Mammary epithelial cell (primary cell): Measurements from ENCODE around the gene HSD11B1.

Experiments used
- EZH2 ChIP-seq: IDR thresholded peaks from 2 replicates; pipeline ENCODE4 v1.6.1; 2012; ENCODE audit warnings: low read length, inconsistent platforms, borderline replicate concordance
- TF ChIP-seq, protein P1 (sequence below), 2 donors: IDR thresholded peaks in 1 of 2; conservative IDR thresholded peaks in 1 of 2; 2 replicates each; pipeline ENCODE4 v1.5.1; 2011 to 2012; ENCODE audit warnings: inconsistent platforms in 2 of 2, low read length in 2 of 2, mild to moderate bottlenecking in 2 of 2, control low read depth in 1 of 2, low read depth in 1 of 2; ENCODE audit not compliant: insufficient read depth in 1 of 2; ENCODE audit errors: extremely low read depth in 1 of 2

DNA sequence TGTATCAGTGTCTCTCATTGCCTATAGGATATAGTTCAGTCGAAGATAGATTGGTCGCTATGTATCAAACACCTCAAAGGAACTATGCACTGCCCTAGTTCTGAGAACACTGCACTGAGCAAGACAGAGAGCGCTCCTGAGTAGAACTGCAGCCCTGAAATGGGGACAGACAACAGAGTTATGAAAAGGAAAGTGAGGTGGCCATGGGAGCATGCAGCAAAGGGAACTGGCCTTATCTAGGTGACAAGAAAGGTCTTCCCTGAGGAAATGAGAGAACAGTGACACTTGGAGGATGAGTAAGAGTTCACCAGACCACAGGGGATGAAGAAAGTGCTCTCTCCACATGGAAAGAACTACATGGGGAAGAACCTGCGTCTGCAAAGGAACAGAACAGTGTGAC lies 36.9 kb upstream of the HSD11B1 start:
- TF ChIP-seq EZH2 = no peak
- TF ChIP-seq, protein P1, sequence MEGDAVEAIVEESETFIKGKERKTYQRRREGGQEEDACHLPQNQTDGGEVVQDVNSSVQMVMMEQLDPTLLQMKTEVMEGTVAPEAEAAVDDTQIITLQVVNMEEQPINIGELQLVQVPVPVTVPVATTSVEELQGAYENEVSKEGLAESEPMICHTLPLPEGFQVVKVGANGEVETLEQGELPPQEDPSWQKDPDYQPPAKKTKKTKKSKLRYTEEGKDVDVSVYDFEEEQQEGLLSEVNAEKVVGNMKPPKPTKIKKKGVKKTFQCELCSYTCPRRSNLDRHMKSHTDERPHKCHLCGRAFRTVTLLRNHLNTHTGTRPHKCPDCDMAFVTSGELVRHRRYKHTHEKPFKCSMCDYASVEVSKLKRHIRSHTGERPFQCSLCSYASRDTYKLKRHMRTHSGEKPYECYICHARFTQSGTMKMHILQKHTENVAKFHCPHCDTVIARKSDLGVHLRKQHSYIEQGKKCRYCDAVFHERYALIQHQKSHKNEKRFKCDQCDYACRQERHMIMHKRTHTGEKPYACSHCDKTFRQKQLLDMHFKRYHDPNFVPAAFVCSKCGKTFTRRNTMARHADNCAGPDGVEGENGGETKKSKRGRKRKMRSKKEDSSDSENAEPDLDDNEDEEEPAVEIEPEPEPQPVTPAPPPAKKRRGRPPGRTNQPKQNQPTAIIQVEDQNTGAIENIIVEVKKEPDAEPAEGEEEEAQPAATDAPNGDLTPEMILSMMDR (conservative IDR thresholded peaks at IDR 0.05 in 1 of 2, IDR thresholded peaks at IDR 0.05 in 1 of 2; ENCODE audit: extremely low read depth in 1 of 2, insufficient read depth in 1 of 2, low read depth in 1 of 2, low read length in 2 of 2) = no peak
